HG02623 (cell line): ENCODE results near the gene ACTN4.
"Not testable (repeated sequence)": the region's sequence is repeated elsewhere in the genome, so short reads cannot be mapped to it uniquely, and the experiment has no call there.

Experiments used
- ATAC-seq: cut with Tn5 transposase; IDR thresholded peaks from one replicate; pipeline ENCODE4 v1.9.1; 2021; ENCODE audit warnings: moderate library complexity; ENCODE audit not compliant: unreplicated experiment

Gene ACTN4

GRCh38 chr19:38735257-38735686 lies 87.8 kb downstream of the ACTN4 start:
- ATAC-seq: no peak

DNA sequence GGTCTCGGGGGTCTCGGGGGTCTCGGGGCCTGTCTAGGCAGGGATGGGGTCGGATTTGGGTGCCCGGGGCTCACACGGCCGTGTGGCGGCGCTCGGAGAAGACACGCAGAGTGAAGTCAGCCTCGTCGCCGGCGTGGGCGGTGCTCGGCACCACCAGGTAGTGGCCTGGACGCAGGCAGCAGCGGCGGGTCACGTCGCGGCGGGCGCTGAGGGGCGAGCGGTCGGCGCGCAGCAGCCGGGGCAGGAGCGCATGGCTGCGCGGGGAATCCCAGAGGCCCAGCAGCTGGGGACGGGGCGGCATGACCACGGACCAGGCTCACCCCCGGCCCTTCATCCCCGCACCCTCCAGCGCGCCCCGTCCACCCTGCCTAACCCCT lies 88.6 kb downstream of the ACTN4 start:
- ATAC-seq: no peak

- ATAC-seq: no peak
Measured at GRCh38 chr19:38736413-38737280, 89.2 kb downstream of the ACTN4 start.

DNA sequence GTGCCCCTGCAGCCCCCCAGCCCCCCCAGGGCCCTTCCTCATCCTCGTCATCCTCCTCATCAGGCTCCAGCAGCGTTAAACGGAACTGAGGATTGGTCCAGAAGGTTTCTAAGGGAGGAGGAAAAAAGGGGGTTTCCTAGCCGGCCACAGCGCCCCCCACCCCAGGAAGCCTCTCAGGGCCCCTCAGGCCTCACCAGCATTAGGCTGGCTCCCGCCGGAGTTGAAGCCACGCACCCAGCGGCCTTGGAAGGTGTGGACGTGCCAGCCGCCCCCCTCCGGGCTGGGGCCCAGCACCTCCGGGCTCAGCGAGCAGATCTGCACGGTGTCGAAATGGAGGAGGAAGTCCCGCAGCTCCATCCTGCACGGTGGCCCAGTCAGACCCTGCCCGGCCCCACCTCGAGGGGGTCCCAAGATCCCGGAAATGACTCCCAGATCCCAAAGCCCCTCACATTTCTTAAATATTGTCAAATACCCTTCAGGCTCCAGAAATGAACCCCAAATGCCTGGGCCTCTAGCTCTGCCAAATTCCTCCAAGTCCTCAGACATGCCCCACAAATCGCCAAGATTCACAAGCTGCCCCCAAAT lies 89.9 kb downstream of the ACTN4 start:
- no peak for ATAC-seq

DNA sequence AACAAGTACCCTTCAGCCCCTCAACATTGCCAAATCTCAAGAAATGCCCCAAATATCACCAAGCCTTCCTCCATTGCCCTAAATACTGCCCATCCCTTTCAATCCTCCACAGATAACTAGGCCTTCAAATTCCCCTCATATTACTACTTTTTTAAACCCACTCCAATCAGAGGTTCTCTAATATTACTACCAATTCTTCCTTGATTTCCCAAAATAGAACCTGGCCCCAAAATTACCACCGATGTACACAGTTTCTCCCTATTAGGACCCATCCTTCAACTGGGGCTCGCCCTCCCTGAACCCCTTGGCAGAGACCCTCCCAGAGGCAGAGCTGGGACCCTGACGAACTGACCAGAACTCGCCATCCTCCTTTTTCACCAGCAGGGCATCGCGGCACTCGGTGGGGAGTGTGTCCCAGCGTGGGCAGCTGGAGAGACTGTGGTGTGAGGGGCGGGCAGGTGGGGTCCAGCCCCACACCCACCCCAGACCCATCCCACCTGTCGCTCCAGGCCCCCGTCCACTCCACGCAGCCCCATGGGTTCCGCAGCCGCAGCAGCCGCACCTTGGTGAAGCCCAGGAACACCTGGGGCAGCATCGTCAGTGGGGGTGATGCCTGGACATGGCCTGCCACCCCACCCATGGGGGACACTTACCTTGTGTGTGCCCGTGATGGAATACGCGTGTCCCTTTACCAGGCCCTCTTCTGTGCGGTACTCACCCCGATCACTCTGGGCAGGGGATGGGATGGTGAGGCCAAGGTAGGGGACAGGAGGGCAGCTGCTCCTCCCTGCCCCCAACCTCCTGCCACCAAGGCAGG lies 90.7 kb downstream of the ACTN4 start:
- no peak for ATAC-seq

DNA sequence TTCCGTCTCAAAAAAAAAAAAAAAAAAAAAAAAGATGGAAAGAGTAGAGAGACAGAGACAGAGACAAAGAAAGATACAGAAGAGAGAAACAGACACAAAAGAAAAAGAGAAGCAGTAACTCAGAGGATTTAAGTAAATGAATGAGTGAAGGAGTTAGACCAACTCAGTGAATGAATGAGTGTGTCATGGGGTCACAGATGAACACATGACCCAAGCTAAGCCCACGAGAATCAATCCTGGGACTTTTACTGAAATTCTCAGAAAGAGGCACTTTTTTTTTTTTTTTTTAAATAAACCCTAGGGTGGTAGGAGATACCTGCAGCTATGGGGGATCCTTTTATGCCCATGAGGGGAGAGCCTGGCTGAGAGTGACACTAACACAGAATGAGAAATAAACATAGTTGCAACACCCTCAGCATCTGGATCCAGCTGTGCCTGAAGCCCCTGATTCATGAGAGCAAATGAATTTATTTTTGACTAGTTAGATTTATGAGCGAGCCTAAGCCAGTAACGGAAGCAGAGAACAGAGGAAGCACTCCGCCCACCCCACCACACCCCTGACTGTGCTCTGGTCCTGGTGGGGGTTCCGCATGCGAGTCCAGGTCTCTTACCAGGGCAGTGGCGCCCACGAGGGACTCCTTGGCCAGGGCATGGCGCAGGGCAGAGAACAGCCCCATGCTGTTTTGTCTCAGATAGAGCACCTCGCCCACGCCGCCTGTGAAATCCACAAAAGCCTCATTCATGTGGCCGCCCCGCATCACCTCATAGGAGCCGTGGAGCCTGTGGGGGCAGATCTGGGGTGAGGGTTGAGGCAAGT lies 92.2 kb downstream of the ACTN4 start:
- no peak for ATAC-seq

GRCh38 chr19:38740257-38740592 lies 92.8 kb downstream of the ACTN4 start:
- no peak for ATAC-seq

DNA sequence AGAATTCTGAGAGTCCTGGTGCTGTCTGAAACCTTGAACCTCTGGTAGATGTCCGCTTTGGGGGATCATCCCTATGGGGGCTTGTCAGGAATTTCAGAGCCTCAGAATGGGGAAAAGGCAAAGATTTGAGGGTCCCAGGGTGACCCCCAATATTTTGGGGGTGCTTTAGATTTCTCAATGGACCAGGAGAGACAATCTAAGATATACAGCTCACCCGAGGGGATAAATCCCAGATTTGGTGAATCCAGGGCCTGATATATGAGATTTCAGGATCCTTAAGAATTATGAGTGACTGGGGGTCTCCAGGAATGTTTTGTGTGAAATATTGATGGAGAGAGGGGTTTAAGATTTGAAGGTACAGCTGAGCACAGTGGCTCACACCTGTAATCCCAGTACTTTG lies 93.5 kb downstream of the ACTN4 start:
- ATAC-seq: no peak

DNA sequence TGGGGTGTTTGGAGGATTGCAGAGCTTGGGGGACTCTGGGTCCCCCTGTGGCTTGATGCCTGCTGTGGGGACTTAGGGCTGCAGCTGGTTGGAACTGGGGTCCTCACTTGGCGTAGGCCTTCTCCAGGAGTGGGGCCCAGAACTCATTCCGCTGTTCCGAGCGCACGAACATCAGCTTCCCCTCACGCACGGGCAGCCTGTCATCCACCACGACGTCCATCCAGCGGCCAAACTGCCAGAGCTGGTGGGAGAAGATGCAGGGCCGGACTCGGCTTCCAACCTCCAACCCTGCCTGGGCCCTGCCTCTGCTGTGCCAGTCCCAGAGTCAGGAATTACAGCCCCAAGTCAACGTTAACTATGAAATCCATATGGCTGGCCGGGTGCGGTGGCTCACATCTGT lies 94.2 kb downstream of the ACTN4 start:
- ATAC-seq: no peak

DNA sequence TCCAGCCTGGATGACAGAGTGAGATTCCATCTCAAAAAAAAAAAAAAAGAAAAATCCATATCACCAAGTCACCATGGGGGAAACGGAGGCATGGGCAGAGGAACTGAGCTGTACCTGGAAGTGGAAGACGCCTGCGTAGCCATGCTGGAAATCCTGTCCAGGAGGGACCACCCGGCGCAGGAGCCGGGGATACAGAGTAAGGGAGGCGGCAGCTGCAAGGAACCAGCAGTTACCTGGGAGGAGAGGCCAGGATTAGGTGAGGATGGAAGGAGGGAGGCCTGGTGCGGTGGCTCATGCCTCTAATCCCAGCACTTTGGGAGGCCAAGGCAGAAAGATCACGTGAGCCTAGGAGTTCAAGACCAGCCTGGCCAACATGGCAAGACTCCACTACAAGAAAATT lies 94.8 kb downstream of the ACTN4 start:
- ATAC-seq: no peak

GRCh38 chr19:38742906-38743305 lies 95.5 kb downstream of the ACTN4 start:
- ATAC-seq: no peak

DNA sequence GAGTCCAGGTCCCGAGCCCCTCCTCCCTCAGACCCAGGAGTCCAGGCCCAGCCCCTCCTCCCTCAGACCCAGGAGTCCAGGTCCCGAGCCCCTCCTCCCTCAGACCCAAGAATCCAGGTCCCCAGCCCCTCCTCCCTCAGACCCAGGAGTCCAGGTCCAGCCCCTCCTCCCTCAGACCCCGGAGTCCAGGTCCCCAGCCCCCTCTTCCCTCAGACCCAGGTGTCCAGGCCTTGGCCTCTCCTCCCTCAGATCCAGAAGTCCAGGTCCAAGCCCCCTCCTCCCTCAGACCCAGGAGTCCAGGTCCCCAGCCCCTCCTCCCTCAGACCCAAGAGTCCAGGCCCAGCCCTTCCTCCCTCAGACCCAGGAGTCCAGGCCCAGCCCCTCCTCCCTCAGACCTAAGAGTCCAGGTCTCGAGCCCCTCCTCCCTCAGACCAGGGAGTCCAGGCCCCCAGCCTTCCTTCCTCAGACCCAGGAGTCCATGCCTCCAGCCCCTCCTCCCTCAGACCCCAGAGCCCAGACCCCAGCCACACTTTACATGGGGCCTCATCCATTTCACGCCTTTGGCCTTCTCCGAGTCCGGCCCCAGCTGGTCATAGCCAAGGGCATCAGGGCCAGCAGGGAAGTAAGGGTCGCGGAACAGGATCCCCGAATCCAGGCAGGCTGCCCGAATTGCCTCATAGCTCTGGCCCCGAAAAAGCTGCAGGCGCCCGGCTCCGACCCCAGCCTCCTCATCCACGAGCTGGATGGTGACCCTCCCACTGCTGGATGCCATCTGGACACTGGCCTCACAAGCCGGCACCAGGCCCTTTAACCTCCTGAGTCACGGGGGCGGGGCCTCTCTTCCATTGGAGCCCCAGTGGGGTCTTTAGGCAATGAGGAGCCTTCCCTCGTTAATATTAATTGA lies 96.2 kb downstream of the ACTN4 start:
- ATAC-seq: no peak

DNA sequence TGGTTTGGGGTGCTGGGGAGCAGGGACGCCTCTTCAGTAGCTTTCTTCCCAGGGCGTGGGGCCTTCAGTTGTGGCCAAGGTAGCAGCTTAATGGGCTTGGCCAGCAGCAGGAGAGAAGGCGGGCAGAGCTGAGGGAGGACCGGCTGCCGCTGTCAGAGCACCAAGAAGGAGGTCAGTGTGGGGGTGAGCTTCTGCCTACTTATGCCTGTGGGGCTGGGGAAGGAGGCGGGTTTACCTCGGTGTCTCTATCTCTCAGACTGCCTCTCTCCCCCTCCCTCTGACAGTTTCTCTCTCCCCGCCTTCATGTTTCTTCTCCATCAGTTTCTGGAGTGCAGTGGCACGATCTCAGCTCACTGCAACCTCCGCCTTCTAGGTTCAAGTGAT lies 96.8 kb downstream of the ACTN4 start, which contains the start of gene CAPN12:
Gene CAPN12, minus strand, starts transcription at position 177 of the 384 bp plus-strand sequence. CDS start 309 bp downstream, outside the sequence.
- no peak for ATAC-seq

DNA sequence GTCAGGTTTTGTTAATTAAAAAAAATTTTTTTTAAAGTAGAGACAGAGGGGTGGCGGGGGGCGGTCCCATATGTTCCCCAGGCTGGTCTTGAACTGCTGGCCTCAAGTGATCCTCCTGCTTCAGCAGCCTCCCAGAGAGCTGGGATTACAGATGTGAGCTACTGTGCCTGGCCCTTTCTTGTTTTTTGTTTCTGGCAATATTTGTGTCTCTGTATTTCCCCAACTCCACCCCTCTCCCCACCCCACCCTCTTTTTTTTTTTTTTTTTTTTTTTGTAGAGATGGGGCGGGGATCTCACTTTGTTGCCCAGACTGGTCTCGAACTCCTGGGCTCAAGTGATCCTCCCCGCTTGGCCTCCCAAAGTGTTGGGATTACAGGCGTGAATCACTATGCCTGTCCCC lies 97.4 kb downstream of the ACTN4 start:
- ATAC-seq: no peak

DNA sequence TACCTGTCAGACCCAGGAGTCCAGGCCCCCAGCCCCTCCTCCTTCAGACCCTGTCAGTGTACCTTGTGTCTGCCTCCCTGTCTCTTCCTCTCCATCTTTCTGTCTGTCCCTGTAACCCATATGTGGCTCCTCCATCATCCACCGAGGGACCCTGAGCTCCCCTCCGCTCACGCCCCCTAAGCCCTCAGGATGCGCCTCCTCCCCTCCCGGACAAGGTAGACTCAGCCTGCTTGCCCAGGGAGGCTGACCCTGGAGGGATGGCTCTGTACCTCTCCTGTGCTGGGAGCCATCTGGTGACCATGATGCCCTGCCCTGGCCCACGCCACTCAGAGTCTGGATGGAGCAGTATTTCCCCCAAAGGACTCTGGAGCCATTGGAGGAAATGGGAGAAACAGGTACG lies 97.9 kb downstream of the ACTN4 start:
- ATAC-seq: no peak

- ATAC-seq: not testable (repeated sequence)
Measured at GRCh38 chr19:38753783-38754182, 106.3 kb downstream of the ACTN4 start.

- not testable (repeated sequence) for ATAC-seq
Measured at GRCh38 chr19:38754196-38754595, 106.7 kb downstream of the ACTN4 start.

DNA sequence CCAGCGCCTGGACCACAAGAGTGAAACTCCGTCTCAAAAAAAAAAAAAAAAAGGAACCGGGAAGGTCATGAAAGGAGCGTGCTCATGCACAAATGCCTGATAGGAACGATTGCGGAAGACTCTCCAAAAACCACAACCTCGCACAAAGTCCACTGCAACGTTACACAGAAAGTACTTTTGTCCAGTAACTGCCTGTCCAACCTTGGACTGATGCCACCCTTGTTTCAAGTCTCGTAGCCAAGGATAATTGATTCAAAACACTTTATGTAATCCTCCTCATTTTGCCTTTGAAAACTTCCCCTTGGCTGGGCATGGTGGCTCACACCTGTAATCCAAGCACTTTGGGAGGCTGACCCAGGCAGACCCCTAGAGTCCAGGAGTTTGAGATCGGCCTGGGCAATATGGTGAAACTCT lies 112.1 kb downstream of the ACTN4 start:
- ATAC-seq: no peak

GRCh38 chr19:38760805-38761517 lies 113.5 kb downstream of the ACTN4 start:
- ATAC-seq: not testable (repeated sequence)
